DND-41 (cell line): Measurements from ENCODE around the gene GSAP.

Experiments
- ATAC-seq: fragments of 200-7000 bp; cut with Tn5 transposase; 3 replicates; pipeline ENCODE4 v1.9.1; 2021; ENCODE audit warnings: low read depth; ENCODE audit not compliant: insufficient read depth
- DNase-seq: peaks from one replicate; pipeline ENCODE4 v3.0.0-alpha.2; 2020
- H2AFZ ChIP-seq: 2 replicates; pipeline ENCODE4 v1.6.0; 2012; ENCODE audit warnings: low read depth, low read length
- H3K27ac ChIP-seq: 2 replicates; pipeline ENCODE4 v1.5.1; 2012; ENCODE audit warnings: low read length, inconsistent platforms
- H3K27me3 ChIP-seq: fragments of 200-600 bp; sonication (generic); 2 replicates; pipeline ENCODE4 v1.6.0; 2012; ENCODE audit warnings: low read length, mild to moderate bottlenecking, inconsistent platforms; ENCODE audit not compliant: insufficient read depth, poor library complexity
- H3K36me3 ChIP-seq: 2 replicates; pipeline ENCODE4 v1.5.1; 2012; ENCODE audit warnings: low read length, inconsistent platforms; ENCODE audit not compliant: insufficient read depth
- H3K4me1 ChIP-seq: 2 replicates; pipeline ENCODE4 v1.5.1; 2012; ENCODE audit warnings: mild to moderate bottlenecking, low read length; ENCODE audit not compliant: insufficient read depth
- H3K4me2 ChIP-seq: 2 replicates; pipeline ENCODE4 v1.6.0; 2012; ENCODE audit warnings: mild to moderate bottlenecking, moderate library complexity, low read length, inconsistent platforms; ENCODE audit not compliant: insufficient read depth
- H3K4me3 ChIP-seq, 2 experiments: fragments of 200-600 bp in 1 of 2; shearing (Covaris generic) in 1 of 2; 2 replicates each; pipeline ENCODE4 v1.5.1; 2012 to 2016; ENCODE audit warnings: inconsistent platforms in 2 of 2, low read length in 2 of 2, mild to moderate bottlenecking in 2 of 2, low read depth in 1 of 2, moderate library complexity in 1 of 2
- H3K79me2 ChIP-seq: 2 replicates; pipeline ENCODE4 v1.6.0; 2012; ENCODE audit warnings: low read length, inconsistent platforms; ENCODE audit not compliant: insufficient read depth
- H3K9ac ChIP-seq: 2 replicates; pipeline ENCODE4 v1.6.0; 2012; ENCODE audit warnings: low read depth, mild to moderate bottlenecking, inconsistent platforms, low read length, moderate library complexity
- H3K9me3 ChIP-seq: 2 replicates; pipeline ENCODE4 v1.5.1; 2012; ENCODE audit warnings: low read length, moderate library complexity, mild to moderate bottlenecking, inconsistent platforms; ENCODE audit not compliant: insufficient read depth, severe bottlenecking
- H4K20me1 ChIP-seq: 2 replicates; pipeline ENCODE4 v1.6.0; 2012; ENCODE audit warnings: low read length; ENCODE audit not compliant: insufficient read depth
- CTCF ChIP-seq: IDR thresholded peaks from 2 replicates; pipeline ENCODE4 v1.5.1; 2012; ENCODE audit warnings: borderline replicate concordance, low read length, moderate library complexity, mild to moderate bottlenecking; ENCODE audit not compliant: poor library complexity, severe bottlenecking; ENCODE audit errors: extremely low read depth
- EZH2 ChIP-seq: IDR thresholded peaks from 3 replicates; pipeline ENCODE4 v1.6.1; 2012; ENCODE audit warnings: borderline replicate concordance, low read depth, mild to moderate bottlenecking, moderate library complexity, low read length, inconsistent platforms; ENCODE audit not compliant: severe bottlenecking

GSAP gene

GRCh38 chr7:77353911-77354310 lies 62.2 kb downstream of the GSAP start:
- no peaks in the 10 kb centered on the region for H3K9me3 ChIP-seq
- DNase-seq (no peak), ATAC-seq (no peak)
- H3K27me3 ChIP-seq = peaks cover 8% of the 10 kb centered on the region
- peaks cover 50% of the 10 kb centered on the region for H3K4me1 ChIP-seq
- no peaks in the 10 kb centered on the region for H3K36me3 ChIP-seq
- H2AFZ ChIP-seq = no peak overlapping the region
- no peak overlapping the region for H3K9ac ChIP-seq
- TF ChIP-seq EZH2 = no peak
- no peak overlapping the region for H3K4me2 ChIP-seq
- H3K79me2 ChIP-seq = no peaks in the 10 kb centered on the region
- no peaks in the 10 kb centered on the region for H4K20me1 ChIP-seq
- no peak overlapping the region for H3K4me3 ChIP-seq
- H3K27ac ChIP-seq = no peak overlapping the region

GRCh38 chr7:77353407-77353721 lies 62.8 kb downstream of the GSAP start:
- H3K4me2 ChIP-seq = no peak overlapping the region
- H4K20me1 ChIP-seq = no peaks in the 10 kb centered on the region
- H3K9me3 ChIP-seq = no peaks in the 10 kb centered on the region
- no peaks in the 10 kb centered on the region for H3K36me3 ChIP-seq
- peaks cover 50% of the 10 kb centered on the region for H3K4me1 ChIP-seq
- ATAC-seq = no peak
- H3K27ac ChIP-seq = no peak overlapping the region
- H3K27me3 ChIP-seq = peaks cover 8% of the 10 kb centered on the region
- no peaks in the 10 kb centered on the region for H3K79me2 ChIP-seq
- no peak overlapping the region for H3K9ac ChIP-seq
- TF ChIP-seq CTCF = no peak
- no peak for TF ChIP-seq EZH2
- no peak for DNase-seq
- H3K4me3 ChIP-seq = no peak overlapping the region
- no peak overlapping the region for H2AFZ ChIP-seq

- peaks cover 8% of the 10 kb centered on the region for H3K27me3 ChIP-seq
- no peaks in the 10 kb centered on the region for H3K79me2 ChIP-seq
- no peaks in the 10 kb centered on the region for H3K9me3 ChIP-seq
- H2AFZ ChIP-seq = no peak overlapping the region
- H3K4me2 ChIP-seq = no peak overlapping the region
- no peak overlapping the region for H3K27ac ChIP-seq
- TF ChIP-seq EZH2 = no peak
- no peak for TF ChIP-seq CTCF
- ATAC-seq (no peak), DNase-seq (no peak)
- no peak overlapping the region for H3K4me3 ChIP-seq
- H3K36me3 ChIP-seq = no peaks in the 10 kb centered on the region
- H4K20me1 ChIP-seq = no peaks in the 10 kb centered on the region
- H3K9ac ChIP-seq = no peak overlapping the region
- peaks cover 50% of the 10 kb centered on the region for H3K4me1 ChIP-seq
Measured at GRCh38 chr7:77352665-77353406, 63.3 kb downstream of the GSAP start.

- Histone ChIP-seq H3K9ac (no peak overlapping the region; the same call in 1 of the 2 replicates), H3K27ac (peak overlapping the region; percentile 67), H2AFZ (peak overlapping the region; percentile 59; the same call in 1 of the 2 replicates), H3K4me2 (peak overlapping the region; percentile 56), H3K79me2 (no peaks in the 10 kb centered on the region), H3K4me1 (peaks cover 50% of the 10 kb centered on the region), H4K20me1 (no peaks in the 10 kb centered on the region), H3K4me3 (peak overlapping the region in 1 of 2 experiments; percentile 34; a peak in 2 of 4 replicates), H3K27me3 (peaks cover under 1% of the 10 kb centered on the region), H3K9me3 (no peaks in the 10 kb centered on the region), H3K36me3 (no peaks in the 10 kb centered on the region)
- peak; percentile 2 for TF ChIP-seq CTCF
- TF ChIP-seq EZH2 = no peak
- peak; percentile 92 for ATAC-seq
- peak; percentile 88 for DNase-seq
Measured at GRCh38 chr7:77351539-77352004, 64.6 kb downstream of the GSAP start.
